Activated CD8-positive, alpha-beta memory T cell treated with anti-CD3 and anti-CD28 coated beads for 48 hours (primary cell): ENCODE data around the gene FGF12.

ENCODE experiments used
- DNase-seq, 3 experiments: peaks; one replicate each; pipeline ENCODE4 v3.0.0-alpha.2; 2020; ENCODE audit warnings: low read depth in 2 of 3, low spot score in 2 of 3

FGF12 gene

GRCh38 chr3:192351441-192351840, 375.9 kb downstream of the FGF12 start:
- DNase-seq = no peak

GRCh38 chr3:192340031-192340430, 387.3 kb downstream of the FGF12 start:
- DNase-seq = no peak

GRCh38 chr3:192339214-192339613, 388.1 kb downstream of the FGF12 start:
- no peak for DNase-seq

DNA sequence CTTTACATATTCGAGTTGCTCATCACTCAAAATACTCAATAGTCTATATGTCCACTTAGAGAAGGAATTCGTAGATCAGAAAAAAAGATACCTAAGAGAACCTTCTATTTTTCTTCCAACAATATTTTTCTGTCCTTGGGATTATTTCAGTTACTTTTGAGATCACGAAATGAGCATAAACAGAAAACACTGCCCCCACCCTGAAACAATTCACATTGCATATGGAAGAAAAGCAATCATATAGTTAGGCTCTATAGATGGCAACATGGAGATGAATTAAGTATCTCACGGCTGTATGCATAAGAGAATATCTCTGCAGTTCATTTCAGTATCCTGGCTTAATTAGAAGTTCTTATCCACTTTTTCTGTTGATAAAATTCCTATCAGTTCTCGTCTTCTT, 391.1 kb downstream of the FGF12 start:
- DNase-seq = no peak

GRCh38 chr3:192332386-192333291, 394.7 kb downstream of the FGF12 start:
- DNase-seq = no peak

DNA sequence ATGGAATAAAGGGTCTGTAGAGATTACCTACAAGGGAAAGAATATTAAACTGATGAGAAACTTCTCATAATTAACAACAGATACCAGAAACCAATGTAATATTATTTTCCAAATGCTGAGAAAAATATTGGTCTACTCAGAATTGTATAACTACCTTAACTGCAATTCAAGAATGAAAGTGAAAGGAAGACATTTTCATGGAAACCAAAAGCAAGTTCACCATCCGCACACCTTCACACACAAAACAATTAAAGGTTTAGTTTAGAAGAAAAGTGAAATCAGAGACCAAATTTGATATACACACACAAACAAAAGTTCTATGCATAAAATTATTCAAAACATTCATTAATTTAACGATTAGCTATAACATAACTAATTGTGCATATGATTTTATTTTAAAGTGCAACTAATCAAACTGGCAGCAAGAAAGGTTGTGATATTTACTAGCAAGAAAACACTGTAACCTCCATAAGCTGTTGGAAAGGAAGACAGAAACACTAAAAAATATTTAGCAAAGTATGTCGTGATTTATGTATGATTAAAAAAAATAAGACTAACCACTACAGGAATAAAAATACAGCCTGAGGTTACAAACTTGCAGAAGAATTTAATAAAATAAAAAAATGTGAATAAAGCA, 395.5 kb downstream of the FGF12 start:
- no peak for DNase-seq

GRCh38 chr3:192326656-192327055, 400.7 kb downstream of the FGF12 start:
- no peak for DNase-seq

DNA sequence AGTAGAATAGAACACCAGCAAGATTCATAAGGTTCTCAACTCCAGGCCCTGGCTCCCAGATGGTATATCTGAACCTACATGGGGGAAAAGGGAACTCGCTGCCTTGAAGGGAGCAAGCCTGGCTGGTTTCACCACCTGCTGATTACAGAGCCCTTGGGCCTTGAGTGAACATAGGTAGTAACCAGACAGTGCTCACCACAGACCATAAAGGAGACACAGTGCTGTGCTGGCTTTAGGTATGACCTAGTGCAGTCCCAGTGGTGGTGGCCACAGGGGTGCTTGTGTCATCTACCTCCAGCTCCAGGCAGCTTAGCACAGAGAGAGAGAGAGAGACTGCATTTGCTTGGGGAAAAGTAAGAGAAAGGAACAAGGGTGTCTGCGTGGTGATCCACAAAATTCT, 409.8 kb downstream of the FGF12 start:
- DNase-seq = no peak

DNA sequence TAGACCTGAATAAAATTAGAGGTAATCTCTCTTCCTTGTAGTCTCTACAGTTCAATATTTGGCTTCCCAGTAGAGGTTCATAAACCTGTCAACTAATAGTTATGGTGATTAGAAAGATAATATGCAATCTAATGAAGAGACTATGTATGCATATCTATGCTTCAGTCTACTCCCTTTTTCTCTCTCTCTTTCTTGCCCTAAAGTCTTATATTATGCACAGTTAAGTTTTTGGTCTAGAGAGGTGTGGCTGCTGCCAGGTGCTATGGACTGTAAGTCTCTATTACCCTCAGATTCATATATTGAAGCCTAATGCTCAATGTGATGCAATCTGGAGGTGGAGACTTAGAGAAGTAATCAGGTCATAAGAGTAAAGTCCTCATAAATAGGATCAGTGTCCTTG, 413.7 kb downstream of the FGF12 start:
- DNase-seq = no peak

GRCh38 chr3:192307631-192308030, 419.7 kb downstream of the FGF12 start:
- DNase-seq = no peak

GRCh38 chr3:192303235-192303634, 424.1 kb downstream of the FGF12 start:
- no peak for DNase-seq

DNA sequence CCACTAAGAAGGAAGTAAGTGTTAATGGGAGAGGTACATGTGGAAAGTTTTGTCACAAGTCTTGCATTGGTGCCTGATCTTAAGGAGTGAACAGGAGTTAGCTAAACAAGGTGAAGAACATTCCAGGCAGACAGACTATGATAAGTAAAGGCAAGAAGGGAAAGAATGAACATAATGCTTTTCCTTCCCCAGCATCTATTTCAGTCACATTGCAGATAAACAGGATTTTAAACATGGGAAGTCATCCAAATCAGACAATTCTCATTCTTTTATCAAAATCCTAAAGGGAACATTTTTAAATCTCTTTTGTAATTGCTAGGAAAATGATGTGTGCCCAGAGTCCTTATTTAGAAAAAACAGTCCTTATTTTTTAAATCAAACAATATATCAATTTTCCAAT, 424.6 kb downstream of the FGF12 start:
- DNase-seq = no peak

DNA sequence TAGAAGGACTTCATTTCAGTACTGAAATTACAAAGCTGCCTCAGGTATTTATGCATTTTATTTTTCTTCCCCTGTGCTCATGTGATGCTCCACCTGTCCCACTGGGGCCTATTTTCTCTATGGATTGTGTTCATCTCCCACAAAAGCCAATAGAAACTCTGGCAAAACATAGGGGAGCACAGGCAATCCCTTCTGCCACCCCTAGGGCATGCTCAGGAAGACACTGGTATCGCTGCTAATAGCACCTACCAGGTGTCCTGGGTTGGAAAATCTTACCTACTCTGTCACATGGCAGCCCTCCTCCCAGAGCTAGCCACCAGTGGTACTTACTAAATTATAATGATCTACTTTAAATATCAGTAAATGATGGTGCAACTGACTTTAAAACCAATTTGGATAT, 427.4 kb downstream of the FGF12 start:
- no peak for DNase-seq

- DNase-seq = no peak
Observed at GRCh38 chr3:192296845-192297244, 430.5 kb downstream of the FGF12 start.

DNA sequence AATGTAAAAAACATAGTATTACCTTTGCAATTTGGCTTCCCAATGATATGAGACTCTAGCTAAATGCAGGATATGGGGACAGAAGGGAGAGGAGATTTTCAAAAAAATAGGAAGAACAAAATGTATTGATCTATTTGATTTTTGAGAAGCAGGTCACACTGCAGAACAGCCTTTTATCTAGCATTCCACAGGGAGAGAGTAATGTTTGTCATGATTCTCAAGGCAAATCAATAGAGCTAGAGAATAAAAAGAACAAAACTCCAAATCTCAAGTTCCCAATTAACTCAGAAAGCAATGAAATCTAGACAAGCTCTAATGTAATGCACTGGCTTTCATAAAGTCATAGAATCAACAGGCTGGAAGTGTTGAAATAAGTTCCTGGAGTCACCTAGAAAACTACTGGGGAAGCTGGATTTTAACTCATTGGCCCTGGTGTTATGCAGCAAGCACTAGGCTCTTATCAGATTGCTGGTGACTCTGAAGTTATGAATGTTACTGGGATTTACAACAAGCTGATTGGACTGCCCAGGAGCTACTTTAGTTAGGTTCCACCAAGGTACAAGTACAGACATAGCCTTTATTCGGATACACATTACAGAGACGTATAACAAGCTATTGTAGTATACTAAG, 442.8 kb downstream of the FGF12 start:
- no peak for DNase-seq

DNA sequence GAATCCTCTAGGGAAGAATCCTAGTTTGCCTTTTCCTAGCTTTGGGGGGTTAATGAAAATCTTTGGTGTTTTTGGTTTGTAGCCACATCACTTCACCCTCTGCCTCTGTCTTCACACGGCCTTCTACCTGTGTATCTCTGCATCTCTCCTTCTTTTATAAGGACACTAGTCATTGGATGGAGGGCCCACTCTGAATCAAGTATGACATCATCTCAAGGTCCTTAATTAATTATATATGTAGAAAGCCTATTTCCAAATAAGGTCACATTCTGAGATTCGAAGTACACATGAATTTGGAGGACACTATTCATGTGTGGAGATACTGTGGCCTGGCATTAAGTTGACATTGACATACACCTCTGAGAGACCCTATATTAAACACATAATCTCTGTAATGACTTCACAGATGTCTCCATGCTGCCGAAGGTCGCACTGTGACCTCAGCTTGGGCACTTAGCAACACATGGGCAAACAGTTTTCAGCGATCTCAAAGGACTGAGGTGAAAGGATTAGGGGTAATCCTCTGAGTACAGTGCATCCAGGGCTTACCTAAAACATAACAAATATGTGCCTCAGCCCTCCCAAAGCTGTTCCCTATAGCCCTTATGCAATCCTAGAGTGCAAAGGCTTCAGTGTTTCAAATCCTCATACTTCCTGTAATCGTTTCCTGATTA, 446.0 kb downstream of the FGF12 start:
- DNase-seq = no peak

- no peak for DNase-seq
Observed at GRCh38 chr3:192279664-192280063, 447.7 kb downstream of the FGF12 start.

GRCh38 chr3:192277477-192277876, 449.9 kb downstream of the FGF12 start:
- DNase-seq = no peak

DNA sequence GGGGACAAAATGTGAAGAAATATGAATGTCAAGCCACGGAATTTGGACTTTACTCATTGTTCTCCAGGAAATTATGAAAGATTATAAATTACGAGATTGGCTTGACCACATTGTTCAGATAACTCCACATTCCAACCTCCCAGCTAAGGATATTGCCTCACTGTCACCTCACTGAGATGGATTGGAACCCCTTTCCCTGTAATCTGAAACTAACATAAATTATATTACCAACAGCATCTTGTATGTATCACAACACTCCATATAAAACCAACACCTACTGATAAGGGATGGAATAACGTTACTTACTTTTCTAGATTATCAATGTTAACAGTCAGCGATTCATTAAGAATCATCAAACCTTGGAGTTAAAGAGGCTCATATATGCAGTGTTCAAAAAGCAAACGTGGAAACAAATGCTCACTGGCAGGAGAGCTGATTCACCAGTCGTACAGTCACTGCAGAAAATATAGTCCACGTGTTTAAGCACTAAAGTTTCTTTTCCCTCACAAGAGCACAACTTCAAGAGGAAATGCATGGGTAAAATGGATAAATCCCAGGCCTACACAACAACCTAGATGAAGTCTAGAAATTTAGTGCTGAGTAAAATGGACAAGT, 451.5 kb downstream of the FGF12 start:
- no peak for DNase-seq

DNA sequence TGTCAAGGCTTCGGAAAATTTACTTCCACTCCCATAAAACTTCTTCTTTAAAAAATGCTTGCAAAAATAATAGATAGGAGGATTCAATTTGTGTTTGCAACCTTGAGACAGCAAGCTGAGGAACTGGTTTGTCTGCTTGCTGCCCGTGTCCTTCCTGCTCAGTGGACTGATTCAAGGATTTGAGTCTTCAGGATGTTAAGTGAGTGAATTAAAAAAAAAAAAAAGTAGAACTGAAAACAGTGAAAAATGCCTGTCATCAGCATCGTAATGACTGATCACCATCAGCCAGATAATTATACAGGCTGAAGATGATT, 453.7 kb downstream of the FGF12 start:
- no peak for DNase-seq

- DNase-seq = no peak
Observed at GRCh38 chr3:192273001-192273696, 454.2 kb downstream of the FGF12 start.
